Panc1 (cell line): Measurements from ENCODE around the gene SLC7A1.

Experiments
- CTCF ChIP-seq: fragments of 450-650 bp; IDR thresholded peaks from 2 replicates; pipeline ENCODE4 v1.5.1; 2017; ENCODE audit warnings: mild to moderate bottlenecking
- POLR2AphosphoS5 ChIP-seq: IDR thresholded peaks from 2 replicates; pipeline ENCODE4 v1.6.1; 2012; ENCODE audit warnings: mild to moderate bottlenecking, low read depth, low read length, moderate library complexity
- REST ChIP-seq, 2 experiments: IDR thresholded peaks; 2 replicates each; pipeline ENCODE4 v1.6.1; 2011 to 2012; ENCODE audit warnings: low read depth in 2 of 2, control low read depth in 1 of 2, low read length in 1 of 2, mild to moderate bottlenecking in 1 of 2, moderate library complexity in 1 of 2; ENCODE audit not compliant: insufficient read depth in 1 of 2
- SIN3A ChIP-seq: IDR thresholded peaks from 2 replicates; pipeline ENCODE4 v1.6.1; 2012; ENCODE audit warnings: low read depth, mild to moderate bottlenecking, low read length, moderate library complexity, borderline replicate concordance; ENCODE audit not compliant: insufficient read depth
- TCF7L2 ChIP-seq: IDR thresholded peaks from 2 replicates; pipeline ENCODE4 v1.6.1; 2011; ENCODE audit warnings: mild to moderate bottlenecking, low read depth, low read length, inconsistent platforms

GRCh38 chr13:29499506-29500165 is 95.9 kb downstream of the SLC7A1 start:
- no peak for TF ChIP-seq CTCF
- TF ChIP-seq SIN3A, result no peak
- no peak for TF ChIP-seq POLR2AphosphoS5
- no peak for TF ChIP-seq TCF7L2
- no peak for TF ChIP-seq REST (IDR thresholded peaks at IDR 0.05; ENCODE audit: insufficient read depth in 1 of 2, low read depth in 2 of 2, low read length in 1 of 2)
